HFF-Myc (cell line): Measurements from ENCODE around the gene SLC13A4.

Experiments used
- DNase-seq: peaks from one replicate; pipeline ENCODE4 v3.0.0-alpha.2; 2011; ENCODE audit warnings: low read depth; ENCODE audit errors: extremely low read depth
- H3K4me3 ChIP-seq: replicated peaks from 2 replicates; pipeline ENCODE4 v1.5.1; 2011; ENCODE audit warnings: low read depth, mild to moderate bottlenecking, control low read depth, low read length
- CTCF ChIP-seq: IDR thresholded peaks from 2 replicates; pipeline ENCODE4 v1.5.1; 2012; ENCODE audit warnings: mild to moderate bottlenecking, low read depth, low read length, control low read depth; ENCODE audit errors: missing control alignments

The SLC13A4 gene

GRCh38 chr7:135666846-135667245 lies 61.1 kb downstream of the SLC13A4 start:
- H3K4me3 ChIP-seq: no peak overlapping the region
- no peak for TF ChIP-seq CTCF
- no peak for DNase-seq

- TF ChIP-seq CTCF: no peak
- no peak overlapping the region for H3K4me3 ChIP-seq
- no peak for DNase-seq
Measured at GRCh38 chr7:135666156-135666555, 61.8 kb downstream of the SLC13A4 start.

GRCh38 chr7:135665042-135665441 lies 62.9 kb downstream of the SLC13A4 start:
- no peak overlapping the region for H3K4me3 ChIP-seq
- TF ChIP-seq CTCF: no peak
- DNase-seq: no peak

GRCh38 chr7:135664046-135664589 lies 63.9 kb downstream of the SLC13A4 start:
- no peak for DNase-seq
- no peak for TF ChIP-seq CTCF
- H3K4me3 ChIP-seq: peak overlapping the region; percentile 69

- DNase-seq: peak; percentile 69
- H3K4me3 ChIP-seq: peak within 1 kb of the TSS; percentile 69
- TF ChIP-seq CTCF: peak; percentile 49
Measured at GRCh38 chr7:135662373-135663114, 65.4 kb downstream of the SLC13A4 start, which contains the start of gene STMP1. TSS of gene STMP1 (plus strand) at chr7:135662514.

GRCh38 chr7:135662123-135662372 lies 65.9 kb downstream of the SLC13A4 start:
- H3K4me3 ChIP-seq: peak overlapping the region; percentile 69
- DNase-seq: no peak
- TF ChIP-seq CTCF: no peak
